LoVo (cell line): ENCODE measurements around the gene GZF1.

Experiments
- DNase-seq: peaks from one replicate; pipeline ENCODE4 v3.0.0-alpha.2; 2016; ENCODE audit warnings: low spot score

The GZF1 gene

GRCh38 chr20:23409800-23410199, 47.8 kb downstream of the GZF1 start:
- no peak for DNase-seq

- DNase-seq = no peak
These were observed 49.1 kb downstream of the GZF1 start for GRCh38 chr20:23410916-23411695.

- no peak for DNase-seq
These were observed 50.0 kb downstream of the GZF1 start for GRCh38 chr20:23412026-23412425.

GRCh38 chr20:23413862-23414422, 52.0 kb downstream of the GZF1 start:
- no peak for DNase-seq

GRCh38 chr20:23414526-23415188, 52.7 kb downstream of the GZF1 start:
- DNase-seq = no peak

- no peak for DNase-seq
These were observed 53.6 kb downstream of the GZF1 start for GRCh38 chr20:23415555-23415954.

- DNase-seq = no peak
These were observed 54.1 kb downstream of the GZF1 start for GRCh38 chr20:23415959-23416583.

GRCh38 chr20:23417861-23418260, 55.9 kb downstream of the GZF1 start:
- DNase-seq = no peak

- no peak for DNase-seq
These were observed 57.6 kb downstream of the GZF1 start for GRCh38 chr20:23419657-23419994.

- DNase-seq = peak; percentile 21
These were observed 58.3 kb downstream of the GZF1 start for GRCh38 chr20:23419995-23420901.

GRCh38 chr20:23420943-23421931, 59.3 kb downstream of the GZF1 start, which contains the start of gene NAPB:
Gene NAPB, minus strand, starts transcription at chr20:23421488. Its CDS starts 86 bp downstream, at chr20:23421402.
- peak; percentile 92 for DNase-seq
